GM12878 (cell line): ENCODE data around the gene SETD9. TPM values are rescaled to one million over a fixed set of nuclear protein-coding genes. Genes with fewer than 3 reads are reported as not detected.

Experiments
- ATAC-seq: fragments of 200-7000 bp; cut with Tn5 transposase; 3 replicates; pipeline ENCODE4 v1.9.1; 2020; ENCODE audit warnings: mild to moderate bottlenecking, moderate library complexity
- BruUV-seq: library from RNA; stranded (reverse); fragments of 400-500 nt; replicated peaks from 2 replicates; lab custom pipeline; 2021; lab: Mats Ljungman, UMichigan
- CTCF ChIA-PET: fragments of 300-600 bp; sonication (Branson Sonifier 250); formaldehyde crosslinking; extraction: SDS; loops from one replicate; lab custom pipeline; 2021; ENCODE audit warnings: inconsistent platforms; lab: Yijun Ruan, JAX
- POLR2A ChIA-PET: fragments of 350-600 bp; formaldehyde crosslinking; extraction: SDS; loops from one replicate; lab custom pipeline; 2021; ENCODE audit warnings: inconsistent platforms; lab: Charles Lee
- RAD21 ChIA-PET: fragments of 300-600 bp; sonication (Branson Sonifier 250); formaldehyde crosslinking; loops from one replicate; lab custom pipeline; 2023; ENCODE audit warnings: antibody characterized with exemption; ENCODE audit not compliant: unreplicated experiment; lab: Charles Lee
- SMC1A ChIA-PET: fragments of 300-600 bp; sonication (Branson Sonifier 250); formaldehyde crosslinking; loops from one replicate; lab custom pipeline; 2023; ENCODE audit not compliant: unreplicated experiment, uncharacterized antibody; lab: Charles Lee
- DNase-seq: peaks from one replicate; pipeline ENCODE4 v3.0.0-alpha.2; 2011; ENCODE audit warnings: low read depth, low spot score
- FAIRE-seq: peaks from 3 replicates; lab custom pipeline; 2011; peaks lifted over from hg19 to GRCh38; lab: Jason Lieb, UNC
- H2AFZ ChIP-seq: 2 replicates; pipeline ENCODE4 v1.6.0; 2011; ENCODE audit warnings: low read depth, low read length, control low read depth; ENCODE audit not compliant: control insufficient read depth
- H3K27ac ChIP-seq: 2 replicates; pipeline ENCODE4 v1.5.1; 2011; ENCODE audit warnings: control low read depth; ENCODE audit not compliant: control insufficient read depth, insufficient read depth
- H3K27me3 ChIP-seq, 2 experiments: replicated peaks in 1 of 2; 2 replicates each; pipeline versions ENCODE4 v1.6.0 to v1.6.1; 2011; ENCODE audit warnings: low read length in 1 of 2; ENCODE audit not compliant: control insufficient read depth in 2 of 2, insufficient read depth in 2 of 2
- H3K36me3 ChIP-seq, 2 experiments: 2 replicates each; pipeline ENCODE4 v1.5.1; 2011; ENCODE audit warnings: low read length in 1 of 2; ENCODE audit not compliant: control insufficient read depth in 2 of 2, insufficient read depth in 2 of 2
- H3K4me1 ChIP-seq: 2 replicates; pipeline ENCODE4 v1.6.1; 2011; ENCODE audit warnings: mild to moderate bottlenecking, low read length, moderate library complexity, mixed read lengths; ENCODE audit not compliant: control insufficient read depth, insufficient read depth
- H3K4me2 ChIP-seq: 2 replicates; pipeline ENCODE4 v1.6.0; 2011; ENCODE audit warnings: control low read depth; ENCODE audit not compliant: control insufficient read depth, insufficient read depth
- H3K4me3 ChIP-seq: fragments of 200-600 bp; sonication (generic); 2 replicates; pipeline ENCODE4 v1.5.1; 2016
- H3K79me2 ChIP-seq: 2 replicates; pipeline ENCODE4 v1.6.0; 2011; ENCODE audit warnings: low read length; ENCODE audit not compliant: control insufficient read depth, insufficient read depth
- H3K9ac ChIP-seq: 2 replicates; pipeline ENCODE4 v1.8.0; 2011; ENCODE audit warnings: low read length, control low read depth, mixed read lengths; ENCODE audit not compliant: control insufficient read depth, insufficient read depth
- H3K9me3 ChIP-seq: replicated peaks from 3 replicates; pipeline ENCODE4 v1.5.1; 2011; ENCODE audit warnings: mild to moderate bottlenecking, low read length; ENCODE audit not compliant: control insufficient read depth, insufficient read depth
- H4K20me1 ChIP-seq: 2 replicates; pipeline ENCODE4 v1.6.0; 2011; ENCODE audit not compliant: control insufficient read depth, insufficient read depth
- BCLAF1 ChIP-seq: fragments of 450-650 bp; IDR thresholded peaks from 2 replicates; pipeline ENCODE4 v1.6.1; 2017; ENCODE audit warnings: antibody characterized with exemption, mild to moderate bottlenecking, moderate library complexity
- DPF2 ChIP-seq: fragments of 450-650 bp; IDR thresholded peaks from 2 replicates; pipeline ENCODE4 v1.6.1; 2017; ENCODE audit warnings: mild to moderate bottlenecking
- E4F1 ChIP-seq: fragments of 450-650 bp; IDR thresholded peaks from 2 replicates; pipeline ENCODE4 v1.6.1; 2018; ENCODE audit warnings: borderline replicate concordance, mild to moderate bottlenecking; ENCODE audit not compliant: partially characterized antibody
- FOXM1 ChIP-seq: IDR thresholded peaks from 2 replicates; pipeline ENCODE4 v1.6.1; 2012; ENCODE audit warnings: low read depth, mild to moderate bottlenecking, inconsistent platforms, low read length, moderate library complexity
- KLF5 ChIP-seq: fragments of 450-650 bp; IDR thresholded peaks from 2 replicates; pipeline ENCODE4 v1.6.1; 2014; ENCODE audit warnings: mild to moderate bottlenecking; ENCODE audit not compliant: partially characterized antibody
- MAX ChIP-seq: IDR thresholded peaks from 2 replicates; pipeline ENCODE4 v1.6.1; 2012; ENCODE audit warnings: low read depth, low read length, improper control_type of control experiment
- MEF2B ChIP-seq: fragments of 450-650 bp; IDR thresholded peaks from 2 replicates; pipeline ENCODE4 v1.6.1; 2018; ENCODE audit warnings: mild to moderate bottlenecking, moderate library complexity; ENCODE audit not compliant: partially characterized antibody, poor library complexity, severe bottlenecking
- NBN ChIP-seq: fragments of 450-650 bp; IDR thresholded peaks from 2 replicates; pipeline ENCODE4 v1.6.1; 2016
- POLR2AphosphoS2 ChIP-seq: IDR thresholded peaks from 2 replicates; pipeline ENCODE4 v1.6.1; 2011; ENCODE audit warnings: low read depth, mild to moderate bottlenecking, low read length, improper control_type of control experiment, moderate library complexity
- POU2F2 ChIP-seq: IDR thresholded peaks from 3 replicates; pipeline ENCODE4 v1.6.1; 2011; ENCODE audit warnings: low read depth, mild to moderate bottlenecking, low read length, borderline replicate concordance
- RELA ChIP-seq: fragments of 450-650 bp; IDR thresholded peaks from 2 replicates; pipeline ENCODE4 v1.8.0; 2014; ENCODE audit warnings: borderline replicate concordance; ENCODE audit not compliant: partially characterized antibody
- RUNX3 ChIP-seq: IDR thresholded peaks from 2 replicates; pipeline ENCODE4 v1.6.1; 2012; ENCODE audit warnings: low read length, inconsistent platforms
- SKIL ChIP-seq: fragments of 450-650 bp; IDR thresholded peaks from 2 replicates; pipeline ENCODE4 v1.6.1; 2017; ENCODE audit warnings: mild to moderate bottlenecking, low read depth, inconsistent platforms; ENCODE audit not compliant: poor library complexity, severe bottlenecking
- SMAD5 ChIP-seq: IDR thresholded peaks from 2 replicates; pipeline ENCODE4 v1.6.1; 2016; ENCODE audit warnings: antibody characterized with exemption, low read depth
- SMARCA5 ChIP-seq: fragments of 450-650 bp; IDR thresholded peaks from 2 replicates; pipeline ENCODE4 v1.6.1; 2017; ENCODE audit warnings: mild to moderate bottlenecking
- TAF1 ChIP-seq: IDR thresholded peaks from 2 replicates; pipeline ENCODE4 v1.6.1; 2011; ENCODE audit warnings: mild to moderate bottlenecking, low read depth, low read length, borderline replicate concordance
- TCF12 ChIP-seq: IDR thresholded peaks from 2 replicates; pipeline ENCODE4 v1.6.1; 2011; ENCODE audit warnings: low read depth, mild to moderate bottlenecking, low read length
- TCF7 ChIP-seq: IDR thresholded peaks from 2 replicates; pipeline ENCODE4 v1.6.1; 2014; ENCODE audit warnings: antibody characterized with exemption, borderline replicate concordance
- ZNF622 ChIP-seq: fragments of 450-650 bp; IDR thresholded peaks from 2 replicates; pipeline ENCODE4 v1.6.1; 2017; ENCODE audit warnings: mild to moderate bottlenecking, inconsistent platforms
- ZSCAN29 ChIP-seq: fragments of 450-650 bp; IDR thresholded peaks from 2 replicates; pipeline ENCODE4 v1.6.1; 2017; ENCODE audit warnings: mild to moderate bottlenecking, moderate library complexity
- WGBS: methylation state at CpG from one replicate; pipeline ENCODE4 v1.1.6; 2016; ENCODE audit warnings: low lambda C conversion rate; ENCODE audit not compliant: insufficient replicate concordance, insufficient coverage; ENCODE audit errors: missing lambda C conversion rate; 5-methylcytosine and 5-hydroxymethylcytosine counted together
- in situ Hi-C: fragments of 300-500 bp; cut with MboI; formaldehyde crosslinking; loops from 9 replicates; pipeline ENCODE4 v1.14.3; 2018; ENCODE audit warnings: mixed read lengths
- intact Hi-C: fragments of 100-400 bp; cut with micrococcal nuclease; formaldehyde crosslinking; loops from one replicate; pipeline ENCODE4 v1.14.2; 2022; ENCODE audit not compliant: unreplicated experiment
- polyA plus RNA-seq, 11 experiments: library from polyadenylated mRNA; depleted of rRNA in 4 of 11; unstranded in 6 of 11; stranded (reverse) in 5 of 11; fragments of >200 nt; fragmentation: Nextera tagmentation in 4 of 11; fragmentation: Illumina TruSeq in 1 of 11; extraction: Ambion mirVana in 4 of 11; extraction: Trizol in 1 of 11; gene quantifications; 1 replicate in 1 of 11; 2 replicates in 10 of 11; pipeline versions ENCODE4 v1.2.1 to v1.2.3, GENCODE V29; 2011 to 2016; ENCODE audit warnings: inconsistent platforms in 2 of 11, missing spikeins in 2 of 11, low read depth in 1 of 11
- total RNA-seq, 4 experiments: library from RNA; depleted of rRNA in 3 of 4; stranded (reverse); fragments of >200 nt in 3 of 4; fragmentation: Illumina TruSeq in 1 of 4; extraction: Trizol in 1 of 4; gene quantifications; 2 replicates each; pipeline versions ENCODE4 v1.2.1 to v1.2.3, GENCODE V29; 2013 to 2021

SETD9 gene
- total and polyA plus RNA-seq, 10 of the 15 experiments (the other 5 are each of a cell fraction or from before 2014, with no cell fraction given) = 8.7 to 17.8 (median 12.6) TPM

GRCh38 chr5:56941981-56942380 lies 32.6 kb downstream of the SETD9 start:
- DNase-seq = no peak
- Histone ChIP-seq H3K9ac (no peak overlapping the region), H3K4me3 (no peak overlapping the region), H3K27ac (no peak overlapping the region), H3K27me3 (no peaks in the 10 kb centered on the region), H3K4me1 (no peaks in the 10 kb centered on the region), H3K36me3 (peaks cover 2 to 29% of the 10 kb centered on the region in 2 experiments; a peak in 3 of 4 replicates), H4K20me1 (no peaks in the 10 kb centered on the region), H3K9me3 (no peaks in the 10 kb centered on the region), H3K4me2 (no peak overlapping the region), H3K79me2 (no peaks in the 10 kb centered on the region), H2AFZ (no peak overlapping the region)
- BruUV-seq = no TSS peak
- TF ChIP-seq SKIL (no peak), MEF2B (no peak), FOXM1 (no peak), TCF12 (no peak), TAF1 (no peak), TCF7 (no peak), ZSCAN29 (no peak), POLR2AphosphoS2 (no peak), KLF5 (no peak), MAX (no peak), NBN (no peak), RELA (no peak), DPF2 (no peak), BCLAF1 (no peak), ZNF622 (no peak), SMARCA5 (no peak), POU2F2 (no peak), RUNX3 (no peak), SMAD5 (no peak), E4F1 (no peak)
- ChIA-PET POLR2A (no interaction called here), CTCF (no interaction called here), SMC1A (no interaction called here), RAD21 (no interaction called here)
- intact Hi-C loops (no loop called here), in situ Hi-C loops (no loop called here)
- FAIRE-seq = no peak
- ATAC-seq = peak; percentile 29; the same call in 2 of the 3 replicates
- 35% methylated on average over 1 of the region's 1 CpG for WGBS
